GM23338 (cell line): ENCODE measurements around the gene COX5B. TPM values are rescaled to one million over a fixed set of nuclear protein-coding genes. Genes with fewer than 3 reads are reported as not detected.

Experiments used
- ATAC-seq: fragments of 200-7000 bp; cut with Tn5 transposase; 3 replicates; pipeline ENCODE4 v1.9.1; 2020
- DNase-seq: peaks from one replicate; pipeline ENCODE4 v3.0.0-alpha.2; 2015; ENCODE audit warnings: low spot score
- H2AFZ ChIP-seq: fragments of 200-600 bp; sonication (generic); 2 replicates; pipeline ENCODE4 v1.8.0; 2016; ENCODE audit warnings: antibody characterized with exemption, mild to moderate bottlenecking, moderate library complexity
- H3F3A ChIP-seq: fragments of 200-600 bp; sonication (generic); replicated peaks from 2 replicates; pipeline ENCODE4 v1.8.0; 2017; ENCODE audit warnings: antibody characterized with exemption, mixed run types, low read depth
- H3K27ac ChIP-seq: fragments of 200-600 bp; sonication (generic); 2 replicates; pipeline ENCODE4 v1.6.1; 2016; ENCODE audit warnings: low read depth
- H3K27me3 ChIP-seq: fragments of 200-600 bp; sonication (generic); 2 replicates; pipeline ENCODE4 v1.8.0; 2016; ENCODE audit warnings: mild to moderate bottlenecking, mixed run types, moderate library complexity; ENCODE audit not compliant: insufficient read depth
- H3K36me3 ChIP-seq: fragments of 200-600 bp; sonication (generic); 2 replicates; pipeline ENCODE4 v1.8.0; 2016; ENCODE audit warnings: mild to moderate bottlenecking; ENCODE audit not compliant: insufficient read depth
- H3K4me1 ChIP-seq: fragments of 200-600 bp; sonication (generic); 2 replicates; pipeline ENCODE4 v1.8.0; 2016; ENCODE audit warnings: mild to moderate bottlenecking, moderate library complexity; ENCODE audit not compliant: insufficient read depth
- H3K4me2 ChIP-seq: fragments of 200-600 bp; sonication (generic); 2 replicates; pipeline ENCODE4 v1.7.1; 2017; ENCODE audit warnings: mixed run types
- H3K4me3 ChIP-seq: fragments of 200-600 bp; sonication (generic); 2 replicates; pipeline ENCODE4 v1.6.1; 2016; ENCODE audit warnings: mixed run types
- H3K79me2 ChIP-seq: fragments of 200-600 bp; sonication (generic); replicated peaks from 2 replicates; pipeline ENCODE4 v1.8.0; 2017; ENCODE audit warnings: mild to moderate bottlenecking; ENCODE audit not compliant: insufficient read depth
- H3K9me2 ChIP-seq: fragments of 200-600 bp; sonication (generic); 2 replicates; pipeline ENCODE4 v1.8.0; 2017; ENCODE audit not compliant: insufficient read depth
- H4K20me1 ChIP-seq: fragments of 200-600 bp; sonication (generic); replicated peaks from 2 replicates; pipeline ENCODE4 v1.8.0; 2017; ENCODE audit warnings: mild to moderate bottlenecking; ENCODE audit not compliant: insufficient read depth
- H3K27ac Mint-ChIP-seq: 2 replicates; pipeline ENCODE4 v1.8.0; 2020; ENCODE audit warnings: inconsistent platforms, mild to moderate bottlenecking, moderate library complexity, mixed read lengths
- H3K27me3 Mint-ChIP-seq: 3 replicates; pipeline ENCODE4 v1.8.0; 2022; ENCODE audit warnings: low read depth, mild to moderate bottlenecking, moderate library complexity, mixed read lengths, inconsistent platforms; ENCODE audit not compliant: insufficient read depth, poor library complexity
- H3K36me3 Mint-ChIP-seq: 3 replicates; pipeline ENCODE4 v1.8.0; 2021; ENCODE audit warnings: low read depth, mild to moderate bottlenecking, inconsistent platforms, moderate library complexity, mixed read lengths
- H3K4me1 Mint-ChIP-seq: 3 replicates; pipeline ENCODE4 v1.8.0; 2020; ENCODE audit warnings: mild to moderate bottlenecking, inconsistent platforms, mixed read lengths
- H3K4me3 Mint-ChIP-seq: 3 replicates; pipeline ENCODE4 v1.8.0; 2021; ENCODE audit warnings: moderate library complexity, mild to moderate bottlenecking, inconsistent platforms, mixed read lengths
- H3K9me3 Mint-ChIP-seq: 3 replicates; pipeline ENCODE4 v1.8.0; 2020; ENCODE audit warnings: moderate library complexity, mild to moderate bottlenecking, inconsistent platforms, mixed read lengths
- EZH2 ChIP-seq: fragments of 200-600 bp; sonication (generic); IDR thresholded peaks from one replicate; pipeline ENCODE4 v1.8.0; 2017; ENCODE audit warnings: antibody characterized with exemption, mild to moderate bottlenecking, low read depth; ENCODE audit not compliant: unreplicated experiment
- JUNB ChIP-seq: IDR thresholded peaks from one replicate; pipeline ENCODE4 v1.6.1; 2016; ENCODE audit warnings: antibody characterized with exemption; ENCODE audit not compliant: unreplicated experiment
- NANOG ChIP-seq: IDR thresholded peaks from 2 replicates; pipeline ENCODE4 v1.6.1; 2016; ENCODE audit warnings: antibody characterized with exemption, borderline replicate concordance
- POLR2AphosphoS5 ChIP-seq: IDR thresholded peaks from 2 replicates; pipeline ENCODE4 v1.6.1; 2016; ENCODE audit warnings: antibody characterized with exemption, low read depth
- STAT1 ChIP-seq: IDR thresholded peaks from one replicate; pipeline ENCODE4 v1.6.1; 2016; ENCODE audit warnings: antibody characterized with exemption; ENCODE audit not compliant: unreplicated experiment
- ZNF114 ChIP-seq: fragments of 250-450 bp; sonication (Bioruptor Pico); IDR thresholded peaks from 2 replicates; pipeline ENCODE4 v1.5.0; 2020; ENCODE audit warnings: mild to moderate bottlenecking, moderate library complexity
- ZNF331 ChIP-seq: fragments of 250-450 bp; sonication (Bioruptor Pico); IDR thresholded peaks from 2 replicates; pipeline ENCODE4 v1.5.0; 2020; ENCODE audit warnings: low read depth, mild to moderate bottlenecking, moderate library complexity
- polyA plus RNA-seq: library from polyadenylated mRNA; unstranded; fragments of >200 nt; fragmentation: Nextera tagmentation; extraction: Ambion mirVana; gene quantifications from 2 replicates; pipeline ENCODE4 v1.2.1, GENCODE V29; 2016
- total RNA-seq: library from RNA; depleted of rRNA; stranded (reverse); fragments of >200 nt; shearing (Covaris generic); gene quantifications from 2 replicates; pipeline ENCODE4 v1.2.3, GENCODE V29; 2014
- TF ChIP-seq, protein P1 (sequence below): IDR thresholded peaks from one replicate; pipeline ENCODE4 v1.6.1; 2018; ENCODE audit warnings: antibody characterized with exemption; ENCODE audit not compliant: unreplicated experiment
- TF ChIP-seq, protein P2 (sequence below): IDR thresholded peaks from 2 replicates; pipeline ENCODE4 v1.6.1; 2016; ENCODE audit warnings: antibody characterized with exemption
- TF ChIP-seq, protein P3 (sequence below), 2 experiments: fragments of 200-600 bp in 1 of 2; sonication (generic) in 1 of 2; conservative IDR thresholded peaks; 2 replicates each; pipeline versions ENCODE4 v1.5.1 to v1.6.1; 2016 to 2017; ENCODE audit warnings: antibody characterized with exemption in 2 of 2, low read depth in 2 of 2, mild to moderate bottlenecking in 2 of 2, moderate library complexity in 1 of 2

The COX5B gene
- total and polyA plus RNA-seq, 2 experiments from 2014 or later: 260 to 666 TPM

DNA sequence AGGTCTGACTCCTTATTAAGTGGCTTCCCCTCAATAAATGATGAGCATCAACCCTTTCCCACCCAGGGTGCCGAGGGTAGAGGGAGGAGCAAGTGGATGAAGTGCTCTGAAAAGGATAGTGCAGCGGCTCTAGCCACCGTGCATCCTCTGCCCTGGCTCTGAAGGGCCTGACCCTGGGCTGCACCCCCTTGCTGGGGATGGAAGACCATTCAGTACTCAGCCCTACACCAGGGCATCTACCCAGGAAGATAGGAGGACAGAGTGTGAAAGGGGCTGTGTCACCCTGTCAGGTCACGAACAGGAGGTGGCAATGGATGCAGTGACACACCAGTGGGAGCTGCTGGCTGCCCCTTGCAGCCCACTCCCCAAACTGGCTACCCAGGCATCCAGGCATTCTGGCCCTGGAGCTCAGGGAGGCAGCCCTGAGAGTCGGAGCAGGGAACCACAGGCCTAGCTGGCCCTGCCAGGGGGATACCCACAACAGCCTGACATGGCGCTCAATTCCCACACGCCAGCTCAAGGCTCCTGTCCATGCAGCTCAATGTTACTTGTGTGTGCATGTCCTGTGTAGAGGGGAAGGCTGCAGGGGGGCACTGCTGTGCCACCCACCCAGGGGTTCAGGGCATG, 10.4 kb downstream of the COX5B start (continued):
- TF ChIP-seq ZNF331 (CRISPR knock-in tag): no peak
- TF ChIP-seq, protein P1, sequence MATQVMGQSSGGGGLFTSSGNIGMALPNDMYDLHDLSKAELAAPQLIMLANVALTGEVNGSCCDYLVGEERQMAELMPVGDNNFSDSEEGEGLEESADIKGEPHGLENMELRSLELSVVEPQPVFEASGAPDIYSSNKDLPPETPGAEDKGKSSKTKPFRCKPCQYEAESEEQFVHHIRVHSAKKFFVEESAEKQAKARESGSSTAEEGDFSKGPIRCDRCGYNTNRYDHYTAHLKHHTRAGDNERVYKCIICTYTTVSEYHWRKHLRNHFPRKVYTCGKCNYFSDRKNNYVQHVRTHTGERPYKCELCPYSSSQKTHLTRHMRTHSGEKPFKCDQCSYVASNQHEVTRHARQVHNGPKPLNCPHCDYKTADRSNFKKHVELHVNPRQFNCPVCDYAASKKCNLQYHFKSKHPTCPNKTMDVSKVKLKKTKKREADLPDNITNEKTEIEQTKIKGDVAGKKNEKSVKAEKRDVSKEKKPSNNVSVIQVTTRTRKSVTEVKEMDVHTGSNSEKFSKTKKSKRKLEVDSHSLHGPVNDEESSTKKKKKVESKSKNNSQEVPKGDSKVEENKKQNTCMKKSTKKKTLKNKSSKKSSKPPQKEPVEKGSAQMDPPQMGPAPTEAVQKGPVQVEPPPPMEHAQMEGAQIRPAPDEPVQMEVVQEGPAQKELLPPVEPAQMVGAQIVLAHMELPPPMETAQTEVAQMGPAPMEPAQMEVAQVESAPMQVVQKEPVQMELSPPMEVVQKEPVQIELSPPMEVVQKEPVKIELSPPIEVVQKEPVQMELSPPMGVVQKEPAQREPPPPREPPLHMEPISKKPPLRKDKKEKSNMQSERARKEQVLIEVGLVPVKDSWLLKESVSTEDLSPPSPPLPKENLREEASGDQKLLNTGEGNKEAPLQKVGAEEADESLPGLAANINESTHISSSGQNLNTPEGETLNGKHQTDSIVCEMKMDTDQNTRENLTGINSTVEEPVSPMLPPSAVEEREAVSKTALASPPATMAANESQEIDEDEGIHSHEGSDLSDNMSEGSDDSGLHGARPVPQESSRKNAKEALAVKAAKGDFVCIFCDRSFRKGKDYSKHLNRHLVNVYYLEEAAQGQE: no peak
- no peak for TF ChIP-seq POLR2AphosphoS5
- TF ChIP-seq, protein P2, sequence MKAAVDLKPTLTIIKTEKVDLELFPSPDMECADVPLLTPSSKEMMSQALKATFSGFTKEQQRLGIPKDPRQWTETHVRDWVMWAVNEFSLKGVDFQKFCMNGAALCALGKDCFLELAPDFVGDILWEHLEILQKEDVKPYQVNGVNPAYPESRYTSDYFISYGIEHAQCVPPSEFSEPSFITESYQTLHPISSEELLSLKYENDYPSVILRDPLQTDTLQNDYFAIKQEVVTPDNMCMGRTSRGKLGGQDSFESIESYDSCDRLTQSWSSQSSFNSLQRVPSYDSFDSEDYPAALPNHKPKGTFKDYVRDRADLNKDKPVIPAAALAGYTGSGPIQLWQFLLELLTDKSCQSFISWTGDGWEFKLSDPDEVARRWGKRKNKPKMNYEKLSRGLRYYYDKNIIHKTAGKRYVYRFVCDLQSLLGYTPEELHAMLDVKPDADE: no peak
- TF ChIP-seq EZH2: no peak

DNA sequence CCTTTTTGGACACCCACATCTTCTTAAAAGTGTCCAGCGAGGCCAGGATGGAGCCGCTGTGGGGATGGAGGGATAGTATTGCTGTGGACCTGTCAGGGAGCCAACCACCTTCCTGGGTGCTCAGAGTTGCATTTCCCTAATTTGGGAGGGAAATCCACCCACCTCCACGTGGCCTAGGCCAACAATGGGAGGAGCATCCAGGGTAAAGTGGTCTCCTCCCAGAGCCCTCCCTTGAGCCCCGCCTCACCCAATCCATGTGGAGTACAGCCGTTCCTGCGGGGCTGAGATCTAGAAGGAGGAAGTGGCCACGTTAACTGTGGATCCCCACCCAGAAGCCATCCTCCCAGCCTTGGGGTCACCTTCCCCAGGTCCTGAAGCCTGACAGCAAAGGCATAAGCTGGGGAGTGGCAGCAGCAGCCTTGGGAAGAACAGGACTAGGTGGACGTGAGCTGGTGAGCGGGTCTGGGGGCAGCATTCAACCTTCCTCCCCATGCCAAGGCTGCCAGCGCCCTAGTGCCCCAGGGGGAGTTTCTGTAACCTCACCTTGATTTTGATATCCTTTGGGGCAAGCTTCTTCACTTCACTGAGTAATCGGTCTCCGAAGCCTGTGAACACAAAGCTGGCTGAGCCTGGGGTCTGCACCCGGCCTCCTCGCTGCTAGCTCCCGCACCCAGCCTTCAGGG, 11.2 kb downstream of the COX5B start:
- ATAC-seq (peak; percentile 68), DNase-seq (peak; percentile 35)
- H3K36me3 Mint-ChIP-seq: peaks cover 55% of the 10 kb centered on the region
- TF ChIP-seq STAT1: no peak
- TF ChIP-seq, protein P3, sequence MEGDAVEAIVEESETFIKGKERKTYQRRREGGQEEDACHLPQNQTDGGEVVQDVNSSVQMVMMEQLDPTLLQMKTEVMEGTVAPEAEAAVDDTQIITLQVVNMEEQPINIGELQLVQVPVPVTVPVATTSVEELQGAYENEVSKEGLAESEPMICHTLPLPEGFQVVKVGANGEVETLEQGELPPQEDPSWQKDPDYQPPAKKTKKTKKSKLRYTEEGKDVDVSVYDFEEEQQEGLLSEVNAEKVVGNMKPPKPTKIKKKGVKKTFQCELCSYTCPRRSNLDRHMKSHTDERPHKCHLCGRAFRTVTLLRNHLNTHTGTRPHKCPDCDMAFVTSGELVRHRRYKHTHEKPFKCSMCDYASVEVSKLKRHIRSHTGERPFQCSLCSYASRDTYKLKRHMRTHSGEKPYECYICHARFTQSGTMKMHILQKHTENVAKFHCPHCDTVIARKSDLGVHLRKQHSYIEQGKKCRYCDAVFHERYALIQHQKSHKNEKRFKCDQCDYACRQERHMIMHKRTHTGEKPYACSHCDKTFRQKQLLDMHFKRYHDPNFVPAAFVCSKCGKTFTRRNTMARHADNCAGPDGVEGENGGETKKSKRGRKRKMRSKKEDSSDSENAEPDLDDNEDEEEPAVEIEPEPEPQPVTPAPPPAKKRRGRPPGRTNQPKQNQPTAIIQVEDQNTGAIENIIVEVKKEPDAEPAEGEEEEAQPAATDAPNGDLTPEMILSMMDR (conservative IDR thresholded peaks at IDR 0.05; ENCODE audit: low read depth in 2 of 2): no peak
- TF ChIP-seq, protein P1: no peak
- no peak for TF ChIP-seq NANOG
- no peak for TF ChIP-seq ZNF114 (CRISPR knock-in tag)
- no peak for TF ChIP-seq ZNF331 (CRISPR knock-in tag)
- no peak for TF ChIP-seq JUNB
- TF ChIP-seq POLR2AphosphoS5: no peak
- TF ChIP-seq, protein P2: no peak

More for the DNA sequence above, 11.2 kb downstream of the COX5B start:
- H3K4me2 ChIP-seq: no peak overlapping the region
- no peak overlapping the region for H3K4me3 ChIP-seq
- peaks cover 11% of the 10 kb centered on the region for H3K79me2 ChIP-seq
- peaks cover 9% of the 10 kb centered on the region for H3K4me1 Mint-ChIP-seq
- H3K27me3 ChIP-seq: no peaks in the 10 kb centered on the region
- no peaks in the 10 kb centered on the region for H3K36me3 ChIP-seq
- H3K27ac Mint-ChIP-seq: no peak overlapping the region
- 0 out of 2 replicates have a peak, but pooled peaks cover 3% of the 10 kb centered on the region for H4K20me1 ChIP-seq
- H3K9me2 ChIP-seq: no peaks in the 10 kb centered on the region
- H3K27ac ChIP-seq: no peak overlapping the region
- 0 out of 2 replicates have a peak, but pooled peaks cover 1% of the 10 kb centered on the region for H3K4me1 ChIP-seq
- H3F3A ChIP-seq: 0 out of 2 replicates have a peak, but pooled peaks cover 3% of the 10 kb centered on the region
- no peak overlapping the region for H2AFZ ChIP-seq
- H3K4me3 Mint-ChIP-seq: no peak overlapping the region
- peaks cover 4% of the 10 kb centered on the region for H3K27me3 Mint-ChIP-seq
- peaks cover 20% of the 10 kb centered on the region for H3K9me3 Mint-ChIP-seq
